ENCODE measurements around the gene MMP28. TPM values are rescaled to one million over a fixed set of nuclear protein-coding genes. Genes with fewer than 3 reads are reported as not detected.

The MMP28 gene
- total RNA-seq, 4 donors from 2014 or later = 21.6 to 46.1 (median 42.7) TPM

DNA sequence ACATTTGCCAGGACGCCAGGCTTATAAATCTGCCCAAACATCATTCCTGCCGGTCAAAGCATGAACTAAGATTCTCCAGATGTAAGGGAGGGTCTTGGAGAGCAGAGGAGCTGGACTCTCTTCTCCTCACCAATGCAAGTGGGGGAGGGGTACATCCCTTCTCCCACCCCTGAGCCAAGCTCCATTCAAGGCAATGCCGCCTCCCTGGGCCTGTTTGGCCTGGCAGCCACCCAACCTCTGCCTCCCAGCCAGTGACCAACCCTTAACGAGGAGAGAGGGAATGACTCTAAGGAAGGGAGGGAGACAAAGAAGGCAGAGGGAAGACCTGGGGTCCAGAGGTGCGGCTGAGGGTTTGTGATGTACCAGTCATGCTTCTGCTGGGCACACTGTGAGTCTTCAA is 20.9 kb downstream of the MMP28 start:
- TF ChIP-seq, protein P1, sequence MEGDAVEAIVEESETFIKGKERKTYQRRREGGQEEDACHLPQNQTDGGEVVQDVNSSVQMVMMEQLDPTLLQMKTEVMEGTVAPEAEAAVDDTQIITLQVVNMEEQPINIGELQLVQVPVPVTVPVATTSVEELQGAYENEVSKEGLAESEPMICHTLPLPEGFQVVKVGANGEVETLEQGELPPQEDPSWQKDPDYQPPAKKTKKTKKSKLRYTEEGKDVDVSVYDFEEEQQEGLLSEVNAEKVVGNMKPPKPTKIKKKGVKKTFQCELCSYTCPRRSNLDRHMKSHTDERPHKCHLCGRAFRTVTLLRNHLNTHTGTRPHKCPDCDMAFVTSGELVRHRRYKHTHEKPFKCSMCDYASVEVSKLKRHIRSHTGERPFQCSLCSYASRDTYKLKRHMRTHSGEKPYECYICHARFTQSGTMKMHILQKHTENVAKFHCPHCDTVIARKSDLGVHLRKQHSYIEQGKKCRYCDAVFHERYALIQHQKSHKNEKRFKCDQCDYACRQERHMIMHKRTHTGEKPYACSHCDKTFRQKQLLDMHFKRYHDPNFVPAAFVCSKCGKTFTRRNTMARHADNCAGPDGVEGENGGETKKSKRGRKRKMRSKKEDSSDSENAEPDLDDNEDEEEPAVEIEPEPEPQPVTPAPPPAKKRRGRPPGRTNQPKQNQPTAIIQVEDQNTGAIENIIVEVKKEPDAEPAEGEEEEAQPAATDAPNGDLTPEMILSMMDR (IDR thresholded peaks at IDR 0.05; ENCODE audit: low read depth) = no peak

DNA sequence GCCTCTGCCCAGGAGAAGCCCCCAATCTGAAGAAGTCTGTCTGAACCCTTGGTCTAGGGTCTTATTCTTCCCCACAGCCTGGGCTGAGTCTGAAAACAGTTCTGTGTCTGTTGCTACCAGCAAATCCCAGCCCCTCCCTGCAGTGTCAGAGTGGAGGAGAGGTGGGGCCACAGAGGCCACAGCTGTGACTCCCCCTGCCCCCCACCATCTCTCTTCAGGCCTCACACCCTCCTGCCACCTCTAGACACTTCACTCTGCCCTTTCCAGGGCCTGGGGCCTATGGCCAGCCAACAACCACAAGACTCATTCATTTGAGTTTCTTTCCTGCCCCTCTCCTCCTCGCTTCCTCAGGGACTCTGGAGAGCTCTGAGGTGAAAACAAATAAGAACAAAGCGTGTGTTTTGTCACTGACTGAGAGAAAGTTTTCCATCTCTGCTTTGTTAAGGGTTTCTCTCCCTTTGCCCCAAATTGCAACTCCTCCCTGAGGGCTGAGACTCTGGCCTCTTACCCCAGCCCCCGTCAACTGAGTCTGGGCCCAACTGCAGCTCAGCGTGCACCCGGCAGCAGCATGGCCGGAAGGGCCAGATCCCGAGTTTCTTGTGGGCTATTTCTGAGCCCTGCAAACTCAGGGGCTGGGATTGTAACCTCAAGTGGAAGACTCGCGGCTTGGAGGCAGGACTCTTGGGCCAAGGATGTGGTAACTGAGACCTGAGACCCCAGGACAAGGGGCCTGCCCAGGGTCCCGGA is 21.6 kb downstream of the MMP28 start:
- TF ChIP-seq, protein P1 (IDR thresholded peaks at IDR 0.05; ENCODE audit: low read depth) = no peak

DNA sequence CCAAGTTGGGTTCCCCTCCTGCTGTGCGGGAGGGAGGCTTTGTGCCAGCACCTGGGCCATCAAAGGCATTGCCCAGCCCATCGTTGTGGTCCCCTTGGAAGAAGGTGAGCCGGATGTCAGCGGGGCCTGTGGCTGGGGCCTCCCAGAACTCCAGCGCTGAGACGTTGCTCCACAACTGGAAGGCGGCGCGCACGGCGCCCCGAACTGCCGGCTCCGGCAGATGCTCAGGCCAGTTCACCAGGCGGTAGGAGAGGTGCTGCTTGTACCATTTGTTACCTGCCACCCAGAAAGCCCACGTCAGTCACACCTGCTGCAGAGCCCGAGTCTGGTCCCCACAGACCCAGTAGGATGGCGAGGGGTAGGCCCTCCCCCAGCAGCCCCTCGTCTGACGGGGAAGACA is 22.3 kb downstream of the MMP28 start:
- TF ChIP-seq, protein P1 (IDR thresholded peaks at IDR 0.05; ENCODE audit: low read depth) = no peak

DNA sequence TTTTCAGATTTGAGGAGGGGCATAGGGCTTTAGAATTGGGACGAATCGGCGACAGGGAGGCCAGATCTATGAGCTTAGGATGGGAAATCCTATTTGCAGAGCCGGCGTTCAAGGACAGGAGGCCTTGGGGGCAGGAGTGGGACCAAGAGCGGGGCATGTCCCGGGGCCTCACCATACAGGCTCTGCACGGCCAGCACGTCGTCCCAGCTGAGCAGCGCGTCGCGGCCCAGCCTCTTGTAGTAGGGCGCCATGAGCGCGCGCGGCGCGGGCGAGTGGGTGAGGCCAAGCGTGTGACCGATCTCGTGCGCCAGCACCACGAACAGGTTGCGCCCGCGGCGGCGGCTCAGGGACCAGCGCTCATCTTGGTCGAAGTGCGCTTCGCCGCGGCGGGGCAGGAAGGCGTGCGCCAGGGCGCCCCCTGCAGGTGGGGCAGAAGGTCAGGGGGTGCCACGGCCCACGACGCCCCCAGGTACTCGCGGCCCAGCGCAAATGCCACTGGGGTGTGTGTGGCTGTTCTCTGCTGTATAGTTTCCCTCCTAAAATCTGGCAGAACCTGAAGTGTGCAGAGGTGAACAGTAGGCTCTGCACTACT is 25.4 kb downstream of the MMP28 start:
- TF ChIP-seq, protein P1 (IDR thresholded peaks at IDR 0.05; ENCODE audit: low read depth) = no peak

DNA sequence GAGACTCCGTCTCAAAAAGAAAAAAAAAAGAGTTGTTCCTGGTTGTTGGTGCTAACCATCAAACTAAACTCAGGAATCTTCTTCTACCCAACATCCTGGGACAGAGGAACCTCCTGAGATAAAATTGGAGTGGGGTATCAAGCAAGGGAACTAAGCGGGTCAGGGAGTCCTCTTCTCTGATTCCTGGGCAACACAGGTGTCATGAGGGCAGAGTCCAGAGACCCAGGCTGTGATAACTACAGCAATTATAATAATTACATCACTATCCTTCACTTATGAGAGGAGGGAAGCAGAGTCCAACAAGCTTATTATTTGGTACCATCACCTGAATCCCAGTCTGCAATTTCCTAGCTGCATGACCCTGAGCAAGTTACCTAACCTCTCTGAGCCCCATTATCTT is 26.6 kb downstream of the MMP28 start:
- TF ChIP-seq, protein P1 (IDR thresholded peaks at IDR 0.05; ENCODE audit: low read depth) = no peak

DNA sequence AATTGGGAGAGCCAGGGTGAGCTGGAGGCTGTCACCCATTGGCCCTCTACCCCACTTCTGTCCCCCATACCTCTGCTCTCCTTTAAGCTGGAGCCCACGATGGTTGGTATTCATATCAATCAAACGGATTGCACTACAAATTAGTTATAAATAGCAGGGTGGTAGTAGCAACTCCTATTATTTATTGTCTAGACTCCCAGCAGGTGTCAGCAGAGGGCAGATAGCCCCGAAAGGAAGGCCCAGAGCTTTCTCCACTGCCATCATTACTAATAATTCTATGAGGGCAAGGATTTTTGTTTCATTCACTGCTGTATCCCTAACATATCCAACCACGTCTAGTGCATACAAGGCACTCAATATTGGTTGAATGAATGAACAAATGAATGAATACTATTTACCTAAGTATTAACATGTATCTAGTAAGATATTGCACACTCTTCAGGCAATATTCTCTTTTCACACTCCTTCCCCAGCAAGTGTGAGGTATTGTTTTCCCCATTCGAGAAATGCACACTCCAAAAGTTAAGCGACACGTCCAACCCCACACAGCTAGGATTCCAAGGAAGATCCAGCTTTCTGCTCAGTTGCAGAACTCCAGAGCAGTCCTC is 28.4 kb downstream of the MMP28 start:
- TF ChIP-seq, protein P1 (IDR thresholded peaks at IDR 0.05; ENCODE audit: low read depth) = no peak

DNA sequence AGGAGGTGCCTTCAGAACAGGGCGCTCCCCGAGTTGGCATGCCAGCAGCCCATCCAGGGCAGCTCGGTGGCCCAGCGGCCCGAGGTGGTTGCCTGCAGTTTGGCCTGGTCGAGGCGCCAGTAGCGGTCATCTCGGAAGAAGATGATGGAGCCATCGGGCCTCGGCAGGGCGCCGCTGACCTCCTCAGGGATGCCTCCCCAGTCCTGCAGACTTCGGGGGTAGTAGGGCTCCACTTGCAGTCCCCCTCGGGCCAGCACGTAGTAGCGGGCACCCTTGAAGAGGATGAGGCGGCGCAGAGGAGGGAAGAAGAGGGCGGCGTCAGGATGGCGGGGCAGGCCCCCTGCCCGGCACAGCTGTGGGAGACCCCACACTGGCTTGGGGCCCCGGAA is 29.0 kb downstream of the MMP28 start:
- TF ChIP-seq, protein P1 (IDR thresholded peaks at IDR 0.05; ENCODE audit: low read depth) = no peak

Measured in subcutaneous adipose tissue (tissue), 4 donors.